Lower lobe of right lung (tissue), 2 donors: ENCODE measurements around the gene BRD8. TPM values are rescaled to one million over a fixed set of nuclear protein-coding genes. Genes with fewer than 3 reads are reported as not detected.

Experiments
- ATAC-seq, 2 donors: fragments of 200-7000 bp; cut with Tn5 transposase; one replicate each; pipeline ENCODE4 v1.9.1; 2020 to 2022; ENCODE audit warnings: mild to moderate bottlenecking in 2 of 2, moderate library complexity in 2 of 2
- DNase-seq: peaks from one replicate; pipeline ENCODE4 v3.0.0-alpha.2; 2020
- H3K27ac ChIP-seq: fragments of 200-600 bp; one replicate; pipeline ENCODE4 v1.8.0; 2022
- H3K27me3 ChIP-seq: fragments of 200-600 bp; one replicate; pipeline ENCODE4 v1.8.0; 2022; ENCODE audit warnings: low read depth
- H3K36me3 ChIP-seq: fragments of 200-600 bp; one replicate; pipeline ENCODE4 v1.8.0; 2022; ENCODE audit warnings: mild to moderate bottlenecking
- H3K4me1 ChIP-seq: fragments of 200-600 bp; one replicate; pipeline ENCODE4 v1.8.0; 2022
- H3K4me3 ChIP-seq: fragments of 200-600 bp; one replicate; pipeline ENCODE4 v1.8.0; 2022; ENCODE audit warnings: mild to moderate bottlenecking
- H3K9me3 ChIP-seq: fragments of 200-600 bp; one replicate; pipeline ENCODE4 v1.8.0; 2022
- intact Hi-C: fragments of 100-400 bp; cut with DNase I; formaldehyde crosslinking; loops from one replicate; pipeline ENCODE4 v1.11.0; 2022
- total RNA-seq: library from RNA; stranded (reverse); fragmentation: NEBNext Ultra II Directional; extraction: Animal tissue kit (Norgen Biotek cat#: 25700); gene quantifications from one replicate; pipeline ENCODE4 v1.2.1, GENCODE V29; 2021
- TF ChIP-seq, protein P1 (sequence below): fragments of 200-600 bp; IDR thresholded peaks from one replicate; pipeline ENCODE4 v1.8.0; 2022; ENCODE audit warnings: antibody characterized with exemption, mild to moderate bottlenecking
- donor health status: DM: no; HTN: yes; CAD: no; lungs with severe emphysema.

BRD8 gene
- total RNA-seq, 1 donor from 2014 or later, result 56.9 TPM

DNA sequence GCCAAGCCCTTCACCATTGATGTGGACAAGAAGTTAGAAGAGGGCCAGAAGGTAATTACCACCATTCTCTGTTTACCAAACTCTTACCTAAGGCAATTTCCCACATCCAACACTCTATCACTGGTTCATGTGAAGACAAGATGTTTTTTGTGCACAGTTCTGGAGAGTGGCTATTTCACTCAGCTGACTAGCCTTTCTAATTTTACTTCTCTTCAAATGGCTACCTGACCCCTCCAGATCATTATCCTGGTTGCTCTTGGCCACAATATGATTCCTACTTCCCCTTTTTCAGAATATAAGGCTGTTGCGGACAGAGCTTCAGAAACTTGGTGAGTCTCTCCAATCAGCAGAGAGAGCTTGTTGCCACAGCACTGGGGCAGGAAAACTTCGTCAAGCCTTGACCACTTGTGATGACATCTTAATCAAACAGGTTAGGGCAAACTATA, 7.6 kb upstream of the BRD8 start:
- TF ChIP-seq, protein P1, sequence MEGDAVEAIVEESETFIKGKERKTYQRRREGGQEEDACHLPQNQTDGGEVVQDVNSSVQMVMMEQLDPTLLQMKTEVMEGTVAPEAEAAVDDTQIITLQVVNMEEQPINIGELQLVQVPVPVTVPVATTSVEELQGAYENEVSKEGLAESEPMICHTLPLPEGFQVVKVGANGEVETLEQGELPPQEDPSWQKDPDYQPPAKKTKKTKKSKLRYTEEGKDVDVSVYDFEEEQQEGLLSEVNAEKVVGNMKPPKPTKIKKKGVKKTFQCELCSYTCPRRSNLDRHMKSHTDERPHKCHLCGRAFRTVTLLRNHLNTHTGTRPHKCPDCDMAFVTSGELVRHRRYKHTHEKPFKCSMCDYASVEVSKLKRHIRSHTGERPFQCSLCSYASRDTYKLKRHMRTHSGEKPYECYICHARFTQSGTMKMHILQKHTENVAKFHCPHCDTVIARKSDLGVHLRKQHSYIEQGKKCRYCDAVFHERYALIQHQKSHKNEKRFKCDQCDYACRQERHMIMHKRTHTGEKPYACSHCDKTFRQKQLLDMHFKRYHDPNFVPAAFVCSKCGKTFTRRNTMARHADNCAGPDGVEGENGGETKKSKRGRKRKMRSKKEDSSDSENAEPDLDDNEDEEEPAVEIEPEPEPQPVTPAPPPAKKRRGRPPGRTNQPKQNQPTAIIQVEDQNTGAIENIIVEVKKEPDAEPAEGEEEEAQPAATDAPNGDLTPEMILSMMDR, result no peak
- Histone ChIP-seq H3K36me3 (peaks cover 64% of the 10 kb centered on the region), H3K9me3 (no peaks in the 10 kb centered on the region), H3K4me3 (no peak overlapping the region), H3K27ac (no peak overlapping the region), H3K27me3 (no peaks in the 10 kb centered on the region), H3K4me1 (no peaks in the 10 kb centered on the region)
- intact Hi-C loops, result no loop called here
- ATAC-seq, result peak; percentile 61 to 81
- DNase-seq, result no peak

DNA sequence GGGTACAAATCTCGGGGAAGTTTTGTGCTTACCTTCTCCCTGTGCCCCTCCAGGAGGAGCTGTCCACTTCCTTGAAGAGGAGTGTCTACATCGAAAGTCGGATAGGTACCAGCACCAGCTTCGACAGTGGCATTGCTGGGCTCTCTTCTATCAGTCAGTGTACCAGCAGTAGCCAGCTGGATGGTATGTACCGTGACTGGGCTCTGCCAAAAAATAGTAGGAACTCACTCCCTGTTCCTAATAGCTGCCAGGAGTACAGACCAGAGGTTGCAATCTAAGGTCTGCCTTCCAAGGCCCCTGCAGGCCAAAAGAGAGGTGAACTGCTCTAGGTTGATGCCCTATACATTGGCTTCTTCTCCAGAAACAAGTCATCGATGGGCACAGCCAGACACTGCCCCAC, 4.4 kb upstream of the BRD8 start:
- Histone ChIP-seq H3K36me3 (peaks cover 34% of the 10 kb centered on the region), H3K27me3 (no peaks in the 10 kb centered on the region), H3K9me3 (no peaks in the 10 kb centered on the region), H3K27ac (no peak overlapping the region), H3K4me1 (peaks cover 8% of the 10 kb centered on the region), H3K4me3 (no peak overlapping the region)
- TF ChIP-seq, protein P1, result no peak
- DNase-seq (no peak), ATAC-seq (no peak)
- intact Hi-C loops, result no loop called here

DNA sequence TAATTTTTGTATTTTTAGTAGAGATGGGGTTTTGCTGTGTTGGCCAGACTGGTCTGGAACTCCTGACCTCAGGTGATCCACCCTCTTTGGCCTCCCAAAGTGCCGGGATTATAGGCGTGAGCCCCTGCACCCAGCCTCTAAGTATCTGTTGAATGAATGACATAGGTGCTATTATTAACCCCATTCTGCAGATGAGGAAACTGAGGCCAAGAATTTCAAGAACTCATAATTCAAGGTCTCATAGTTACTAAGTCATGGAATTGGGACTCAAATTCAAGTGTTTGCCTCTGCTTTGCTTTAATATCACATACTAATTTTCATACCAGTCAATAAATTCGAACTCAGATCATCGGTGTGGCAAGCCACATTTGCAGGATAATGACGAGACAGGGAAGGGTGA, 2.4 kb upstream of the BRD8 start:
- intact Hi-C loops, result no loop called here
- Histone ChIP-seq H3K4me3 (no peak overlapping the region), H3K4me1 (peaks cover 27% of the 10 kb centered on the region), H3K9me3 (no peaks in the 10 kb centered on the region), H3K36me3 (peaks cover 36% of the 10 kb centered on the region), H3K27me3 (no peaks in the 10 kb centered on the region), H3K27ac (no peak overlapping the region)
- ATAC-seq (no peak), DNase-seq (no peak)
- TF ChIP-seq, protein P1, result no peak

DNA sequence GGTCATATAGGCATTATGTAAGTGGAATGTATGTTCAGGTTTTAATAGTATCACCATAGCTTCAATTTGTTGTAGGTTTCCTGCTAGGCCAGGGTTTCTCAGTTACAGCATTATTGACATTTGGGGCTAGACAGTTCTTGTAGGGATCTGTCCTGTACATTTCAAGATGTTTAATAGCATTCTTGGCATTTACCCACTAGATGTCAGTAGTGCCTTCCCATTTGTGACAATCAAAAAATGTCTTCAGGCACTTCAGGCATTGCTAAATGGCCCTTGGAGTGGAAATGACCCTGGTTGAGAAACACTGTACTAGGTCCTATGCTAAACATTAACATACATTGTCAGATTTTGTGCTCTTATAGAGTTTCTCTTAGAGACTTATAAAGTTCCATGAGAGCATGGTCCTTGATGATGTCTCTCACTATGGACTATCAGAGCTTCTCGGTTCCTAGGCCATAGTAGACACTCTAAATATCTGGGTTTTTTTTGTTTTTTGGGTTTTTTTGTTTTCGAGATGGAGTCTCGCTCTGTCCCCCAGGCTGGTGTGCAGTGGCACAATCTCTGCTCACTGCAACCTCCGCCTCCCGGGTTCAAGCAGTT, 1.9 kb upstream of the BRD8 start:
- H3K27ac ChIP-seq, result no peak overlapping the region
- TF ChIP-seq, protein P1, result no peak
- H3K36me3 ChIP-seq, result peaks cover 36% of the 10 kb centered on the region
- H3K4me3 ChIP-seq, result no peak overlapping the region
- intact Hi-C loops, result no loop called here
- DNase-seq, result no peak
- no peaks in the 10 kb centered on the region for H3K27me3 ChIP-seq
- H3K9me3 ChIP-seq, result no peaks in the 10 kb centered on the region
- H3K4me1 ChIP-seq, result peaks cover 27% of the 10 kb centered on the region
- ATAC-seq, result no peak

DNA sequence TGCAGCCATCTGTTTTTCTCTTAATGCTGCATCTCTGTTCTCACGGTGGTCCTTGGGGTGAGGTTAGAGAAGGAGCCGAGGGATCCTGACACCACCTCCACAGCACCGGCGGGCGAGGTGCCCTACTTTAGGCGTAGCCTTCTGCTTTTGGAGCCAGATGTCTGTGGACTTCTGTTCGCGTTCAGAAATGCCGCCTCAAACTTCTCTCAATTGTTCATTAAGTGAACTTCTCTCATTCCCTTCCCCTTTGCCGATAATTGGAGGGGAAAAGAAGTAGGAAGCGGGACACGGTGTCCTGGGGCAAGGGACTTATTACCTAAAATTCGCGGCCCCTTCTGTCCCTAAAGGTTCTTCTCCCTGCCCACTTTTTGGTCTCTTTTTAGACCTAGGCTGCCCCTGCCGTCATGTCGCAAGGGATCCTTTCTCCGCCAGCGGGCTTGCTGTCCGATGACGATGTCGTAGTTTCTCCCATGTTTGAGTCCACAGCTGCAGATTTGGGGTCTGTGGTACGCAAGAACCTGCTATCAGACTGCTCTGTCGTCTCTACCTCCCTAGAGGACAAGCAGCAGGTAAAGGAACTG, 937 bp upstream of the BRD8 start:
- H3K36me3 ChIP-seq, result peaks cover 36% of the 10 kb centered on the region
- ATAC-seq (no peak), DNase-seq (no peak)
- H3K9me3 ChIP-seq, result no peaks in the 10 kb centered on the region
- TF ChIP-seq, protein P1, result no peak
- H3K27ac ChIP-seq, result no peak overlapping the region
- no peaks in the 10 kb centered on the region for H3K27me3 ChIP-seq
- H3K4me3 ChIP-seq, result peak overlapping the region; percentile 91
- peaks cover 27% of the 10 kb centered on the region for H3K4me1 ChIP-seq
- intact Hi-C loops, result no loop called here
